GM19438 (cell line): ENCODE measurements around the gene SPTBN2.

Experiments
- ATAC-seq: cut with Tn5 transposase; IDR thresholded peaks from one replicate; pipeline ENCODE4 v1.9.1; 2021; ENCODE audit warnings: low read depth; ENCODE audit not compliant: unreplicated experiment

Gene SPTBN2

DNA sequence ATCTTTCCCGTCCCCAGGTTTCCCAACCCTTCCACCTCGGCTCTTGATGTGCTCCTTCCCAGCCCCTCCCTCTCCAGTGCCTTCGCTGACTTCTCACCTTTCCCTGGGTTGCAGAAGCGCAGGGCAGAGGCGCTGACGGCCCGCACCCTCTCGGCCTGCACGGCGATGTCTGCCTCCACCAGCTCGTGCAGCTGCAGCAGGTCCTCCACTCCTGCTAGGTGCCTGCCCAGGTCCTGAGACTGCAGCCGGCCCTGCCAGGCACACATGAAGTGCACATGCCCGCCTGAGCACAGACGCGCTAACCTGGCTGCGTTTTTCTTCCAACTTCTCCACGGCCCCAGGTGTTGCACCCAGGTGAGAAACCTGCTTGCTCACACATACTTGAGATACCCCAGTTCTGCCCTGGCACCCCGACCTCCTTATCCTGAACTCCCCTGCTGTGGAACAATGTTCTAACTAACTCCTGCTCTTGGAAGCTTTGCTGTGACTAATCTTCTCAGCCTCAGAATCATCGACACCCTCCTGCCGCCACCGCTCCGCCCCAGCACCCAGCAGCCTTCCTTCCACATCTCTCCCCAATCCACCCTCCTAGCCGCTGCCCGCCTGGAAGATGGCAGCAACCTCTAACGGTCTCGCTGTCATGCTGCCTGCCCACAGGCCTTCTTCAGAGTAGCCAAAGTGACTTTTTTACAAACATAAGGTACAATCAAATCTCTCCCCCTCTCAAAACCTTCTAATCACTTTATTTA, 23.3 kb downstream of the SPTBN2 start:
- ATAC-seq: no peak

DNA sequence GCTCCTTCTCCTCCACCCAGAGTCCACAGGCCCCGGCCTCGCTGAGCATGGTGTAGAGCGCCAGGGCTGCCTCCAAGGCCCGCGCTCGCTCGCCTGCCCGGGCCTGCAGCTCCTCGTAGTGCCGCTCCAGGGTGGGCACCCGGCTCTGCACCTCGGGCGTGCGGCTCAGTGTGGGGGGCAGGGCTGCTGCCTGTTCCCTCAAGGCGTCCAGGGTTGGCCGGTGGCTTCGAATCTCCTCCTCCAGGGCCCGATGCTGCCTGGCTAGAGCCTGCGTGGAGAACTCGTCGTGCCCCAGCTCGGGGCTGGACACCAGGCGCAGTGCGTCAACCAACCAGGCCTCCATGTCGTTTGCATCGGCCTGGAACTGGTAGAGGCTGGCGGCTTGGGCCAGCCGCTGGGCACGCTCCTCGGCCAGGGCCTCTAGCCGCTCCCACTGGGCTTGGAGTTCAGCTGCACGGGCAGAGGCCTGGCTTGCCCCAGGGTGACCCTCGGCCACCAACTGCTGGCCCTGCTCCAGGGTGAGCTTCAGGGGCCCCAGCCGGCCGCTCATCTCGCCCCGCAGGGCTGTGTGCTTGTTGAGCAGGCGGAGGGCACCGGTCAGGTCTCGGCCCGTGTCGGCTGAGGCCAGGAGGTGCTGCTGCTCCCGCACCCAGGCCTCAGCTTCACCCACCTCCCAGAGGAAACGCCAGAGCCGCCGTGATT, 24.2 kb downstream of the SPTBN2 start:
- ATAC-seq: no peak

DNA sequence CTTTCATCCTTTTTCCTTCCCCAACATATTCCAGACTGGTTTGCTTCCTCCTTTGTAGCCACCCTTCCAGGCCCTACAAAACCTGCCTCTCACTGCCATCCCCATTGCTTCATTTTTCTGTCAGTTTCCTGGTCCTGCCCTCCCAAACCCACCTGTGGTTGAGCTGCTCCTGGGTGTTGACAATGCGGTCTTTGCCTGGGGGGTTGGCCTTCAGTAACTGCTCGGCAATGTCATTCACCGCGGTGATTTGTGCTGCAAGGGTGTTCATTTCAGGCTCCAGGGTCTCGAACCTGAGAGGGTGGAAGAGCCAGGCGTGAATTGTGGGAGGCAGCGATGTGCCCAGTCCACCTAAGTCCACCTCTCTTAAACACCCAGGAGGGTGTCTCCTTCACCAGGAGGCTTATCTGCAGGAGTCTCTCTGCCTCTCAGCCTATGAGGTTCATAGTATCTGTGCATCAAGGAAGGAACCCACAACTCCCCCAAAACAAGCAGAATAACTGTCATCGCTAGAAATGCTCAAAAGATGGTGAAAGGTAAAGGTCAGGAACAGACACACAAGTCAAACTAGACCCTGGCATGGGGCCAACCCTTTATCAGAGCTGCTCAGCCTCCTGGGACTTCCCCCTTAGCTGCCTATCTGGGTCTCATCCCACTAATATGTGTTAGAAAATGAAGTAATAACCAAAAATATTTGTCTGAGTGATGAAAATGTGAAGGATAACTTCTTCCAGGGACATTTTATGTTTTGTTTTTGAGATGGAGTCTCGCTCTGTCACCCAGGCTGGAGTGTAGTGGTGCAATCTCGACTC, 27.4 kb downstream of the SPTBN2 start:
- no peak for ATAC-seq

DNA sequence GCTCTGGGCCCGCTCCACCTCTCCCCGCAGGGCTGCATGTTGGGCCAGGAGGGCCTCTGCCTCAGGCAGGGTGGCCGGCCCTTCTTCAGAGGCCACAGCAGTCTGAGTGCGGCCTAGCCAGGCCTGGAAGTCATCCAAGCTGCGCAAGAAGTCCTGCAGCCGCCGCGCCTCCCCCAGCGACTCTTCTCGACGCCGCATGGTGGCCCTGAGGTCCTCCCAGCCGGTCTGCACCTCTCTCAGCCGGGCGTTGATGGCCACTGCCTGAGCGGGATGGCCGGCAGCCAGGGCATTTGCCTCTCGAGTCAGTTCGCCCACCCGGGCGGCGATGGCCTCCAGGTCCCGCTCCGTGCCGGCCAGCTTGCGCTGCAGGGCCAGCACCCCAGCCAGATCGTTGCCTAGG, 28.3 kb downstream of the SPTBN2 start:
- ATAC-seq: no peak

DNA sequence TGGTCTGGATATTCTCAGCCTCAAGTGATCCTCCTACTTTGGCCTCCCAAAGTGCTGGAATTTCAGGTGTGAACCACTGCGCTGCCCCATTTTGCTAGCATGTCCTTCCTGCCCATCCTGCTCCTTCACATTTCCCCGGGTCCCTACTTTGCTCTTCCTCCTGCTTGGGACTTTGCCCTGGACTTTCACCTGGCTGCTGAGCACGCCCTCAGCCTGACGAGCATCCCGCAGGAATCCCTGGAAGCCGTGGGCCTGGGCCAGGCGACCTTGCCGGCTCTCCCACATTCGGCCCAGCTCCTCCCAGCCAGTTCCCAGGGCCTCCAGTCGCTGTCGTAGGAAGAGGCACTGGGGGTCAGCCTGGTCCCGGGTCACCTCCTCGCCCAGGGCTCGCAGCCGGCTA, 28.7 kb downstream of the SPTBN2 start:
- no peak for ATAC-seq

DNA sequence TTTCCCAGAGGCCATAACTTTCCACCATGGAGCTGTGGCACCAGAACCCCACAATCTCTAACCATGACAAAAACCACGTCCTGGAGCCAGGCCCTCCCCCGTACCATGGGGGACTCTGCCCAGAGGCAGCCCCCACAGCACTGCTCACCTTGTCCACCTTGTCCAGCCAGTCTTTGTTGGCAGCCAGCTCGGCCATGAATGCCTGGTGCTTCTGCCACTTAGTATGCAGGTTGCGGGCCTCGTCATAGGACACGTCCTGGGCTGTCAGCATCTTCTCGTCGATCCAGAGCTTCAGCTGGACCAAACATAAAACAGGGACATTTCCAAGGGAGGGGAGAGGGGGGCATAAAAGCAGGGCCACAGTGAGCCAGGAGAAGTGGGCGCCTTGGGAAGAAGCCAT, 30.5 kb downstream of the SPTBN2 start:
- no peak for ATAC-seq

DNA sequence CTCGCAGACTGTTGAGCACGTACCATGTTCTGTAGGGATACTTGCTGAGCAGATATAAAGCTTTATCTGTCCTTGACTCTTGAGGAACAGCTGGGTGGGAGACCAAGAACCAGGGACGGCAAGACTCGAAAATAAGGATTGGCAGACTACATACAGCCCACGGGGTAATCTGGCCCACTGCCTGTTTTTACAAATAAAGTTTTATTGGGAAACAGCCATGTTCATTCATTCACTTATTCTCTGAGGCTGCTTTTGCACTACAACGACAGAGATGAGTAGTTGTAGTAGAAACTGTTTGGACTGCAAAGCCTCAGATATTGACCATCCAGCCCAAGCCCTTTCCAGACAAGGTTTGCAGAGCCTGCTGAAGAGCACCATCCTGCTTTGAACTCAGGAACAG, 31.0 kb downstream of the SPTBN2 start:
- no peak for ATAC-seq

DNA sequence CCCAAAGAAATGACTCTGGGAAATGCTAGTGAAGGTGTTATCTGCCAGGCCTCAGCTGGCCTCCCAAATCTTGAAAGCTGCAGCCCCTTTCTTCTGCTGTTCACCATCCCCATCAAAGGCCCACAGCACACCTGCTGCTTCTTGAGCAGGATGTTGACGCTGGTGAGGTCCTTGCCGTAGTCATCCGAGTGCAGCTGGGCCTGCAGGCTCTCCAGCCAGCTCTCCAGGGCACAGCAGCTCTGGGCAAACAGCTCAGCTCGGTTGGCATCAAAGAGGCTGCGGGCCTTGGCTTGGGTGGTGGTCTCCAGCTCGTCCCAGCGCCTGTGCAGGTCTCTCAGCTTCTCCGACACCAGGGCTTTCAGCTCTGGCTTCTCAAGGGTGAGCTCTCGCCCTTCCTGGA, 32.9 kb downstream of the SPTBN2 start:
- ATAC-seq: no peak

DNA sequence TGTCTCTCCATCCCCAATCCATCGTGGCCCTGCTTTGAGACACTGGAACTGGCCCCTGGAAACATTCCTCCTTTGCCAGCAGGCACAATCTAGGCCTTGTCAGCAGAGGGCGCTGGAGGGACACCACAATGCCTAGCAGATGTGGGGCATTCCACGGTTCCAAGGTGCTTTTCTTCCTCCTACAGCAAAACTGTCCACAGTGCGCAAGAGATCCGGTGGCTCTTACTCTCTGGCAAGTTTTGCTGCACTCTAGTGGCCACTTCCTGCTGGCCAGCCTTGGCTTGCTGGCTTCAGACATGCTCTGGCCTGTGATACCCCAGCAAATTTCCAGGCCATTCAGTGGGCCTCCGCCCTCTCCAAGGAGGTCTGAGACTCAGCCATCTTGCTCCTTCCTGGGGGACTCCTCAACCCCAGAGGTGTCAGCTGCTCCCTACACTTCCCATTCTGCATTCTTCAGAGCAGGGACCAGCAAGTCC, 34.2 kb downstream of the SPTBN2 start:
- ATAC-seq: no peak

DNA sequence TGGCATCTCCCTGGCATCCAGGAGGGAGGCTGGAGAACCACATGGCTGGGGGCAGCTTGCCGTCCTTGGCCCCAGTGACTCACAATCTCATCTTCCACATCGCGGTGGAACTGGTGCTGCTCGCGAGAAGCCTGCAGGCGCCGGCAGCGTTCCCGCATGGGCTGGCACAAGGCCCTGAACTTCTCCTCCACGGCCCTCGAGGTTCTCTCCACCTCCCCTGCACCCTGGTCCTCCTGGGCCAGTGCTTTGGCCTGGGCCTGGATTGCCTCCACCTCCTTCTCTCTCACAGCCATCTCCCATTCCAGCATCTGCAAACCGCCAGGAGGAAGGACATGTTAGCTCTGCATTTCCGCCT, 35.0 kb downstream of the SPTBN2 start:
- no peak for ATAC-seq

DNA sequence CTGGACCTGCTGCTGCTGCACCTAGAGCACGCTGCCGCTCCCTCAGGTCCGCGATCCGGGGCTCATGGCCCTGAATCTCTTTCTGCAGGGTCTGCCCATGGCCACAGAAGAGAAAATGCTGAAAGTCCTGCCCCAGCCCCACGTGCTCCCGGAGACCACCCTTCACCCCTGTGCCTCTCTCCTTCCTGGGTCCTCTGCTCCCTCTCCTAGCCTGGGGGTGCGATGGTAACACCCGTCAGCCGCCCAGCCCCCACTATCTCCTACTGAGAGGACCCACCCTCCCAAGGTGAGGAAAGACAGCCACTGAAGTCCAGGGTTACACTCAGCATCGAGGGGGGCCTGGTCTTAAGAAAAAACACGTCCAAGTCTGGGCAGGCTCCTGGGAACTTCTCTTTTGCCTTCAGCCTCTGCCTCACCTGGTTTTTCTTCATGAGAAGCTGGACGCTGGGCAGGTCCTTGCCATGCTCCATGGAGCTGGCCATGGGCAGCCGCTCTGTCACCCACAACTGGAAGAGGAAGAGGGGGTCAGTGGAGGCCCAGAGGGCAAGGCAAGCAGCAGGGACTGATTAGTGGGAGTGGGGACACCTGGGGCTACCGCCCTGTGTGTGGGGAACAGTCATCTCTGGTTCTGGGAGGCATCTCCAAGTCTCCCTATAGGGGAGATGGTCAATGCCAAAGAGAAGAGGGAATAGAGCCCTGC, 35.5 kb downstream of the SPTBN2 start:
- no peak for ATAC-seq

DNA sequence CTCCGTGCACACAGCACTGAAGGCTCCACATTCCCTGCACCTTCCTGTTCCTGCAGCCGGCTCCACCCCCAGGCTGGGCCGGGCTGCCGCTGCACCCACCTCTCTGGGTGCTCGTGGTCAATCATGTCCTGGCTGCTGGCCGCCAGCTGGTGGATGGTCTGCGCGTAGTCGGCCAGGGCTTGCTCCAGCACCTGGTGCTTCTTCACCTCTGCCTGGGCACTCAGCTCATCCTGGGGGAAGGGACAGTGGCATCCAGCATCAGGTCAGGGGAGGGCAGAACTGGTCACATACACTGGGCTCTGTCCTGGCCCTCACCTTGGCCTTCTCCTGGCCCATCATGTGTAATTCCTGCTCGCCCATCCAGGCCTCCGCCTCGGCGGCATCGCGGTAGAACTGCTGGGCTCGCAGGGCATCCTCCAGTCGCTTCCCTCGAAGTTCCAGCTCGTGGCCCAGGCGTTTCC, 36.1 kb downstream of the SPTBN2 start:
- ATAC-seq: no peak

DNA sequence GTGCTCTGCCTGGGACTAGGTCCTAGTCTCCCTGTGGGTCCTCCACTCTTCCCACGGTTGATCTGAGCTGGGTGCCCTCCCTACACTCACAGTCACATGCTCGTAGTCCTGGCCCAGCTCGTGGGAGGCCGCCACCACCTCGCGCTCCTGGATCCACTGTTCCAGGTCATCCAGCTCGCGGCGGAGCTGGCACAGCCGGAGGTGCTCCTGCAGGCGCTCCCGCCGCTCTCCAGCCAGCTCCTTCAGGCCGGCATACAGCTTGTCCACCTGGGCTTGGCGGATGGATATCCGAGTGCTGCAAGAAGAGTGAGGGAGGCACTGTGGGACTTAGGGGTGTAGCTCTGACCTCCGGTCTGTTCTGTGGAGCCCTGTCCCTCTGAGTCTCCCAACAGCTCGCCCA, 36.6 kb downstream of the SPTBN2 start:
- ATAC-seq: no peak

DNA sequence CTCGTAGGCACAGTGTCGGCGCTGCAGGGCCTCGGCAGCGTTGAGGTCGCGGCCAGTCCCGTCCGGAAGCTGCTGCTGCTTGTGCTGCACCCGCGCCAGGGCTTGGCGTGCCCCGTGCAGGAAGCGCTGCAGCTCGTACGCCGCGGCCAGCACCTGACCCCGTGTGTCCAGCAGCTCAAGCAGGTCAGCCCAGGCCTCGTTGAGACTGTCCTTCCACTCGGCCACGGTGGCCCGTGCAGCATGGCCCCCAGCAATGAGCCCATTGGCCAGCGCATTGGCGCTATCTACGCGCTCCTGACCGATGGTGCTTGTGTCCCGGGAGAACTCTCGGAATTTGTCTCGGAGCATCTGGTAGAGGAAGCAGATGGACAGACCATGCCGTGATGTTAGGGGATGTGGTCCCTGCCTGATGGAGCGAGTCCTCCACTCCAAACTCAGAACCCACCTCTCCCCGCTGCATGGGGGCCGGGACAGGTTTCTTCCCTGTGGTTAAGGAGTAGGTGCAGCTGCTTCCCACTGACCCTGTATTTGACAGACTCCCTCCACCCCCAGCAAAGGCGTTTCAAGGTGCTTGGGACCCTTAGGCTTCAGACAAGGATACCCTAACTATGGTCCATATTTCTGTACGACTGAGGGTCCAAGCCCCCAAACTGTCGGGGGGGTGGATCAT, 37.6 kb downstream of the SPTBN2 start:
- ATAC-seq: no peak

DNA sequence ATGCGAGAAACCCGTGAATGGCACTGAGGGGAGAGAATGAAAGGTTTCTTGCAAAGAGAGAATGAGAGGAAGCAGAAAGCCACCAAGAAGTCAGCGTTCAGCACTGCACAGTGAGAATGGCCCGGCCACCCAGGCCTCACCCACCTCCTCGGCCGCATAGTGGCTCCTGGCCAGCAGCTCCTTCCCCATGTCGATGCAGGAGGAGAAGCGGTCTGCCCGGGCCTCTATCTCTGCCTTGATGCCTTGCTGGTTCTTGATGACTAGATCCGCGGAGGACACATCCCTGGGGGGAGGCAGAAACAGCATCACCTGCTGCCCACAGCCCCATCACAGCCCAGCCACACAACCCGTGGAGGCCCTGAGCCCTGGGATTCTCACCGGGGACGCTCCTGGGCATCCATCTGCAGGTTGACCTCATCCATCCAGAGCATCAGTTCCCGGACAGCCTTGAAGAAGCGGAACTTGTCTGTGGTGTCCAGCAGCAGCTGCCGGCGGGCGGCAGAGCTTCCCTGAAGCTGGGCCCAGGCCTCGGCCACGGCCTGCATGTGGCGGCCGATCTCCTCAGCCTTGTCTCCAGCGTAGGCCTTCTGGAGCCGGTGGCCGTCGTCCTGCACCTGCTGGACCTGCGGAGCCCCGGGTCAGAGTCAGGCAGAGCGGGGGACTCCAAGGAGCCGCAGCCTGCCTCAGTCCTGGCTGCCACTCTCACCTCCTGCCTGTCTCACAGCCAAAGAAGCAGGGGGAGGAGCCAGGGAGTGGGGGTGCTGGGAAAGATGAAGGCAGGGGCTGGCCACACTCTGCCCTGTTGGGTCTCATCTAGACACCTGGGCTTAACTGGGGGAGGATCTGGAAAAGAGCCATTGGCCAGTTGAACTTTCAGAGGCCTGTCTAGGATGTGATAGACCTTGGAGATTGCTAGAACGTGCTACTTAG, 39.1 kb downstream of the SPTBN2 start:
- no peak for ATAC-seq

DNA sequence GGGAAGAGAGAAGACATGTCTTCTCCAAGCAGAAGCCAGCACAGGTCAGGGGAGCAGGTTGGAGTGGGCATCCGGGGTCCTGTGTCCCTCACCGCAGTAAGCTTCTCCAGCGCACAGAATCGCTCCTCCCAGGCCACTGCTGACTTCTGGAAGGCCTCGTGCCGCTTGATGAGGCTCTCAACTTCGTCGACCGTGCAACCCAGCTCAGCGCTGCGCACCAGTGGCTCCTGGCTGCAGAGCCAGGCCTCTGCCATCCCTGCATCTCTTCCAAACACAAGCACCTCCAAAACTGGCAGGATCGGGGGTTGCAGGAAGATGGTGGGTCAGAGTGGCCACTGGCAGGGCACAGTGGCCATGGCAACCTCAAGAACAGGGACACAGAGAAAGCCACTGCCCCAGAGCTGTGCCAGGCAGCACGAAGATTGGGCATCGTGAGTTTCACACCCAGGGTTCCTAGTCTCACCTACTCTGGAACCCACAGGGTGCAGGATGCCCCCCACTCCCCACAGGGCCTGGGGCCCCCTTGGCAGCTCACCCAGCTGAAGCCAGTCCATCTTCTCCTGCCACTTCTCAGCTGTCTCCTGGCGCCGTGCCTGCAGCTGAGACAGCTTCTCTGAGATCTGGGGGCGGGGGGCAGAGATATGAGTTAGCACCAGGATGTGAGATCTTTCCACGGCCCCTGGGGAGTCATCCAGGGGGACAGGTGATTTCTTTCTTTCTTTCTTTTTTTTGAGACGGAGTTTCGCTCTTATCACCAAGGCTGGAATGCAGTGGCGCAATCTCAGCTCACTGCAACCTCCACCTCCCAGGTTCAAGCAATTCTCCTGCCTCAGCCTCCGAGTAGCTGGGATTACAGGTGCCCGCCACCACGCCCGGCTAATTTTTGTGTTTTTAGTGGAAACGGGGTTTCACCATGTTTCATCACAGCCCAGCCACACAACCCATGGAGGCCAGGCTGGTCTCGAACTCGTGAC, 40.2 kb downstream of the SPTBN2 start:
- no peak for ATAC-seq

DNA sequence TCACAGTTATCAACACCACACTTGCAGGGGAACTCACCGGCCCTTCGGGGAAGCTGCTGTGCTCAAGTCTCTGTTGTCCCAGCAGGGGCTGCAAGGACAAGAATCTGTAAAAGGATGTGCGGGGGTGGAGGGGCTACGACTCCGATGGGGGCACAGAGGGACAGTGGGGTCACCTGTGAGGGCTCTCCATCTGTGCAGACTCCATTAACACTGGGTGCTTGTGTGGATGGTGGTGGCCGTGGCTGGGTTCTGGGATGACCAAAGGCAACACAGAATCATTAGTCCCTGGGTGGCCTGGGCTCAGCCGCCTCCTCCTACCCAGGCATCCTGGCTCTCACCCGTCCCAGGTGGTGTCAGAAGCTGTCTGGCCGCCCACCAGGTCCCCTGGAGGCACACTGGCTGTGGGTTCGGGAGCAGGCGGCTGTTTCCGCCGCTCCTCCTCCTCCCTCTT, 41.2 kb downstream of the SPTBN2 start:
- ATAC-seq: no peak
